ENCODE data around the gene TMCC2. TPM values are rescaled to one million over a fixed set of nuclear protein-coding genes. Genes with fewer than 3 reads are reported as not detected.

TMCC2 gene
- total and polyA plus RNA-seq, 10 donors, result 0.74 to 146 (median 7.7) TPM

- Histone ChIP-seq H3K27me3 (replicated peaks in 1 of 7) (no peaks in the 10 kb centered on the region), H3K4me3 (peak overlapping the region; percentile 64 to 95 (median 87)), H3K9me3 (no peaks in the 10 kb centered on the region), H3K27ac (peak overlapping the region; percentile 19 to 97 (median 95)), H3K36me3 (peaks cover 0 to 6% (median 0%) of the 10 kb centered on the region in 6 donors), H3K4me1 (peaks cover 53 to 88% (median 74%) of the 10 kb centered on the region in 6 donors)
- intact Hi-C loops (cut with DNase I; ENCODE audit: low total_unique reads), result no loop called here
- no peak for TF ChIP-seq CTCF (IDR thresholded peaks at IDR 0.05 in 8 of 11, conservative IDR thresholded peaks at IDR 0.05 in 3 of 11)
- TF ChIP-seq POLR2A (IDR thresholded peaks at IDR 0.05), result no peak
- TF ChIP-seq POLR2AphosphoS5 (IDR thresholded peaks at IDR 0.05), result peak; percentile 35 to 71 (median 40)
- DNase-seq, result peak; percentile 81
- 9 to 16% (median 13%) methylated on average over 5 to 6 of the region's 6 CpGs for WGBS, 5 donors
Observed at GRCh38 chr1:205319081-205320018, 91.6 kb downstream of the TMCC2 start.

- 0 to 1% (median 0%) methylated on average over 36 to 75 of the region's 75 CpGs for WGBS, 5 donors
- peaks cover 41 to 84% (median 66%) of the 10 kb centered on the region in 6 donors for H3K4me1 ChIP-seq
- peaks cover 0 to 5% (median 0%) of the 10 kb centered on the region in 7 donors for H3K27me3 ChIP-seq (replicated peaks in 1 of 7)
Observed at GRCh38 chr1:205321162-205321958, 93.6 kb downstream of the TMCC2 start, which contains the start of gene NUAK2. Gene NUAK2 (minus strand): TSS chr1:205321745. CDS start chr1:205321628, 117 bp downstream.

GRCh38 chr1:205321959-205322283, 94.2 kb downstream of the TMCC2 start:
- H3K36me3 ChIP-seq, result peaks cover 0 to 6% (median 0%) of the 10 kb centered on the region in 6 donors
- TF ChIP-seq POLR2AphosphoS5 (IDR thresholded peaks at IDR 0.05), result no peak
- no peak for TF ChIP-seq POLR2A (IDR thresholded peaks at IDR 0.05)
- TF ChIP-seq CTCF (IDR thresholded peaks at IDR 0.05 in 8 of 11, conservative IDR thresholded peaks at IDR 0.05 in 3 of 11), result no peak
- DNase-seq, result no peak
- H3K27me3 ChIP-seq (replicated peaks in 1 of 7), result peaks cover 0 to 5% (median 0%) of the 10 kb centered on the region in 7 donors
- 43 to 57% (median 47%) methylated on average over 5 of the region's 5 CpGs for WGBS, 5 donors
- intact Hi-C loops (cut with DNase I; ENCODE audit: low total_unique reads), result no loop called here
- H3K4me3 ChIP-seq, result peak overlapping the region; percentile 64 to 95 (median 87)
- H3K9me3 ChIP-seq, result no peaks in the 10 kb centered on the region
- H3K4me1 ChIP-seq, result peaks cover 36 to 79% (median 61%) of the 10 kb centered on the region in 6 donors
- H3K27ac ChIP-seq, result peak overlapping the region; percentile 89 to 97 (median 95)

More at GRCh38 chr1:205321162-205321958, 93.6 kb downstream of the TMCC2 start, which contains the start of gene NUAK2:
- Histone ChIP-seq H3K4me3 (peak within 1 kb of the TSS; percentile 64 to 95 (median 87)), H3K27ac (peak within 1 kb of the TSS; percentile 89 to 97 (median 95)), H3K9me3 (no peaks in the 10 kb centered on the region), H3K36me3 (peaks cover 0 to 6% (median 0%) of the 10 kb centered on the region in 6 donors)
- intact Hi-C loops (cut with DNase I; ENCODE audit: low total_unique reads), result no loop called here
- peak; percentile 98 for DNase-seq
- TF ChIP-seq CTCF (IDR thresholded peaks at IDR 0.05 in 8 of 11, conservative IDR thresholded peaks at IDR 0.05 in 3 of 11) (peak in 8 of 11 experiments; percentile 7 to 53 (median 39)), POLR2AphosphoS5 (IDR thresholded peaks at IDR 0.05) (peak; percentile 93 to 97 (median 96)), POLR2A (IDR thresholded peaks at IDR 0.05) (peak in 2 of 3 donors; percentile 67 to 85)

Other genes starting within 250 kb of the TMCC2 start
- 1 to 10 TPM in 1 of 7 donors, under 1 TPM in 3, not detected in 3; 0.06 to 2.6 (median 0.27) TPM for gene CNTN2, start 184.7 kb upstream of the TMCC2 start, total RNA-seq
- under 1 TPM; 0.02 to 0.38 (median 0.05) TPM for gene CNTN2, start 184.7 kb upstream of the TMCC2 start, polyA plus RNA-seq
- 1 to 10 TPM; 2.6 to 3.9 (median 3.4) TPM for gene TMEM81, start 143.5 kb upstream of the TMCC2 start, total RNA-seq
- 1 to 10 TPM; 2.4 to 5.4 (median 3.5) TPM for gene TMEM81, start 143.5 kb upstream of the TMCC2 start, polyA plus RNA-seq
- gene RBBP5, start 106.0 kb upstream of the TMCC2 start, total RNA-seq, result 10 to 100 TPM; 16.7 to 23.4 (median 18.3) TPM
- gene RBBP5, start 106.0 kb upstream of the TMCC2 start, polyA plus RNA-seq, result 1 to 10 TPM; 4.2 to 7.5 (median 4.6) TPM
- gene DSTYK, start 16.2 kb upstream of the TMCC2 start, total RNA-seq, result 10 to 100 TPM; 12.8 to 24.3 (median 18.2) TPM
- 1 to 10 TPM; 2.2 to 5.0 (median 2.3) TPM for gene DSTYK, start 16.2 kb upstream of the TMCC2 start, polyA plus RNA-seq
- gene NUAK2, start 93.8 kb downstream of the TMCC2 start, total RNA-seq, result 10 to 100 TPM in 6 of 7 donors, 1 to 10 TPM in 1; 9.3 to 32.7 (median 20.0) TPM
- gene NUAK2, start 93.8 kb downstream of the TMCC2 start, polyA plus RNA-seq, result 1 to 10 TPM; 5.7 to 6.6 (median 5.8) TPM
- 1 to 10 TPM in 1 of 7 donors, under 1 TPM in 3, not detected in 3; 0.17 to 2.8 (median 0.62) TPM for gene KLHDC8A, start 129.0 kb downstream of the TMCC2 start, total RNA-seq
- under 1 TPM; 0.26 to 0.48 (median 0.39) TPM for gene KLHDC8A, start 129.0 kb downstream of the TMCC2 start, polyA plus RNA-seq
- gene LEMD1, start 194.1 kb downstream of the TMCC2 start, total RNA-seq, result not detected
- gene LEMD1, start 194.1 kb downstream of the TMCC2 start, polyA plus RNA-seq, result not detected
- under 1 TPM in 5 of 7 donors, not detected in 2; 0.19 to 0.51 (median 0.24) TPM for gene BLACAT1, start 228.1 kb downstream of the TMCC2 start, total RNA-seq
- under 1 TPM in 1 of 3 donors, not detected in 2; 0.02 TPM for gene BLACAT1, start 228.1 kb downstream of the TMCC2 start, polyA plus RNA-seq

Measured in spleen (tissue), 11 donors.